Skeletal muscle tissue (tissue), 4 donors: Measurements from ENCODE around the gene IL17C. TPM values are rescaled to one million over a fixed set of nuclear protein-coding genes. Genes with fewer than 3 reads are reported as not detected.

Experiments used
- H3K27ac ChIP-seq: one replicate; pipeline ENCODE4 v1.7.0; 2013; ENCODE audit warnings: mild to moderate bottlenecking, low read depth, low read length, inconsistent platforms
- H3K27me3 ChIP-seq, 3 donors: one replicate each; pipeline ENCODE4 v1.7.0; 2013; ENCODE audit warnings: low read length in 3 of 3; ENCODE audit not compliant: control insufficient read depth in 3 of 3, insufficient read depth in 3 of 3
- H3K36me3 ChIP-seq, 3 donors: one replicate each; pipeline ENCODE4 v1.7.0; 2013; ENCODE audit warnings: low read length in 3 of 3; ENCODE audit not compliant: control insufficient read depth in 3 of 3, insufficient read depth in 3 of 3
- H3K4me1 ChIP-seq, 3 donors: one replicate each; pipeline ENCODE4 v1.7.0; 2013; ENCODE audit warnings: low read length in 3 of 3, mild to moderate bottlenecking in 3 of 3; ENCODE audit not compliant: control insufficient read depth in 3 of 3, insufficient read depth in 3 of 3
- H3K4me3 ChIP-seq, 3 donors: one replicate each; pipeline ENCODE4 v1.7.0; 2013; ENCODE audit warnings: low read length in 3 of 3
- H3K9ac ChIP-seq, 3 donors: one replicate each; pipeline ENCODE4 v1.7.0; 2013; ENCODE audit warnings: low read length in 3 of 3, mild to moderate bottlenecking in 3 of 3, moderate library complexity in 2 of 3, low read depth in 1 of 3
- H3K9me3 ChIP-seq, 3 donors: one replicate each; pipeline ENCODE4 v1.7.0; 2013; ENCODE audit warnings: low read length in 3 of 3; ENCODE audit not compliant: control insufficient read depth in 3 of 3
- total RNA-seq: library from RNA; depleted of rRNA; stranded (reverse); fragments of >200 nt; gene quantifications from one replicate; pipeline ENCODE4 v1.2.3, GENCODE V29; 2014
- donor health status: Osteomylitis.

Gene IL17C
- total RNA-seq, 1 donor from 2014 or later = not detected

- Histone ChIP-seq H3K27me3 (no peaks in the 10 kb centered on the region), H3K27ac (no peak overlapping the region), H3K4me3 (no peak overlapping the region), H3K36me3 (peaks cover 18 to 27% (median 20%) of the 10 kb centered on the region in 3 donors), H3K9me3 (no peaks in the 10 kb centered on the region), H3K4me1 (peaks cover 0 to 6% (median 4%) of the 10 kb centered on the region in 3 donors), H3K9ac (no peak overlapping the region)
Observed at GRCh38 chr16:88618182-88618955, 20.0 kb upstream of the IL17C start.

- H3K27me3 ChIP-seq = no peaks in the 10 kb centered on the region
- H3K9ac ChIP-seq = no peak overlapping the region
- H3K27ac ChIP-seq = no peak overlapping the region
- H3K9me3 ChIP-seq = no peaks in the 10 kb centered on the region
- H3K36me3 ChIP-seq = peaks cover 25 to 31% (median 25%) of the 10 kb centered on the region in 3 donors
- H3K4me3 ChIP-seq = no peak overlapping the region
- peaks cover 0 to 5% (median 4%) of the 10 kb centered on the region in 3 donors for H3K4me1 ChIP-seq
Observed at GRCh38 chr16:88618956-88619667, 19.3 kb upstream of the IL17C start.

- peaks cover 33 to 41% (median 34%) of the 10 kb centered on the region in 3 donors for H3K36me3 ChIP-seq
- no peaks in the 10 kb centered on the region for H3K9me3 ChIP-seq
- H3K27ac ChIP-seq = no peak overlapping the region
- H3K27me3 ChIP-seq = no peaks in the 10 kb centered on the region
- no peak overlapping the region for H3K4me3 ChIP-seq
- peaks cover 0 to 4% (median 0%) of the 10 kb centered on the region in 3 donors for H3K4me1 ChIP-seq
- H3K9ac ChIP-seq = no peak overlapping the region
Observed at GRCh38 chr16:88619859-88620815, 18.2 kb upstream of the IL17C start.

GRCh38 chr16:88622125-88622524 lies 16.2 kb upstream of the IL17C start:
- Histone ChIP-seq H3K9me3 (no peaks in the 10 kb centered on the region), H3K27ac (no peak overlapping the region), H3K9ac (no peak overlapping the region), H3K4me3 (no peak overlapping the region), H3K4me1 (no peaks in the 10 kb centered on the region), H3K27me3 (no peaks in the 10 kb centered on the region), H3K36me3 (peaks cover 37 to 52% (median 41%) of the 10 kb centered on the region in 3 donors)

- H3K27me3 ChIP-seq = no peaks in the 10 kb centered on the region
- peaks cover 42 to 56% (median 46%) of the 10 kb centered on the region in 3 donors for H3K36me3 ChIP-seq
- H3K9me3 ChIP-seq = no peaks in the 10 kb centered on the region
- H3K4me3 ChIP-seq = no peak overlapping the region
- no peaks in the 10 kb centered on the region for H3K4me1 ChIP-seq
- no peak overlapping the region for H3K9ac ChIP-seq
- H3K27ac ChIP-seq = no peak overlapping the region
Observed at GRCh38 chr16:88622866-88623265, 15.5 kb upstream of the IL17C start.

- H3K9me3 ChIP-seq = no peaks in the 10 kb centered on the region
- no peaks in the 10 kb centered on the region for H3K27me3 ChIP-seq
- H3K9ac ChIP-seq = no peak overlapping the region
- peaks cover 0 to 2% (median 0%) of the 10 kb centered on the region in 3 donors for H3K4me1 ChIP-seq
- peaks cover 45 to 65% (median 55%) of the 10 kb centered on the region in 3 donors for H3K36me3 ChIP-seq
- H3K27ac ChIP-seq = no peak overlapping the region
- H3K4me3 ChIP-seq = no peak overlapping the region
Observed at GRCh38 chr16:88623858-88624257, 14.5 kb upstream of the IL17C start.

GRCh38 chr16:88624481-88624880 lies 13.9 kb upstream of the IL17C start:
- H3K4me1 ChIP-seq = peaks cover 0 to 2% (median 0%) of the 10 kb centered on the region in 3 donors
- H3K36me3 ChIP-seq = peaks cover 48 to 65% (median 55%) of the 10 kb centered on the region in 3 donors
- H3K9ac ChIP-seq = no peak overlapping the region
- H3K27me3 ChIP-seq = no peaks in the 10 kb centered on the region
- H3K9me3 ChIP-seq = no peaks in the 10 kb centered on the region
- no peak overlapping the region for H3K4me3 ChIP-seq
- H3K27ac ChIP-seq = no peak overlapping the region

GRCh38 chr16:88624977-88625576 lies 13.3 kb upstream of the IL17C start:
- Histone ChIP-seq H3K27me3 (no peaks in the 10 kb centered on the region), H3K27ac (no peak overlapping the region), H3K4me1 (peaks cover 0 to 2% (median 0%) of the 10 kb centered on the region in 3 donors), H3K36me3 (peaks cover 51 to 64% (median 58%) of the 10 kb centered on the region in 3 donors), H3K9ac (no peak overlapping the region), H3K9me3 (no peaks in the 10 kb centered on the region), H3K4me3 (no peak overlapping the region)

GRCh38 chr16:88626646-88627045 lies 11.7 kb upstream of the IL17C start:
- no peak overlapping the region for H3K9ac ChIP-seq
- no peaks in the 10 kb centered on the region for H3K27me3 ChIP-seq
- H3K4me1 ChIP-seq = peaks cover 0 to 2% (median 0%) of the 10 kb centered on the region in 3 donors
- no peaks in the 10 kb centered on the region for H3K9me3 ChIP-seq
- H3K4me3 ChIP-seq = no peak overlapping the region
- H3K36me3 ChIP-seq = peaks cover 63 to 75% (median 65%) of the 10 kb centered on the region in 3 donors
- H3K27ac ChIP-seq = no peak overlapping the region
